Ishikawa (cell line): ENCODE results near the gene KCNA2.

Experiments used
- CEBPB ChIP-seq: IDR thresholded peaks from 2 replicates; pipeline ENCODE4 v1.6.1; 2012
- CREB1 ChIP-seq: IDR thresholded peaks from 2 replicates; pipeline ENCODE4 v1.6.1; 2012; ENCODE audit warnings: low read depth
- EGR1 ChIP-seq: IDR thresholded peaks from 2 replicates; pipeline ENCODE4 v1.6.1; 2012
- EP300 ChIP-seq: IDR thresholded peaks from 2 replicates; pipeline ENCODE4 v1.6.1; 2012; ENCODE audit warnings: borderline replicate concordance
- FOXM1 ChIP-seq: IDR thresholded peaks from 2 replicates; pipeline ENCODE4 v1.6.1; 2012; ENCODE audit warnings: low read depth, borderline replicate concordance
- MAX ChIP-seq: IDR thresholded peaks from 2 replicates; pipeline ENCODE4 v1.6.1; 2012
- NFIC ChIP-seq: IDR thresholded peaks from 2 replicates; pipeline ENCODE4 v1.6.1; 2012
- RAD21 ChIP-seq: IDR thresholded peaks from 2 replicates; pipeline ENCODE4 v1.6.1; 2012; ENCODE audit warnings: low read depth
- TAF1 ChIP-seq: IDR thresholded peaks from 2 replicates; pipeline ENCODE4 v1.6.1; 2012; ENCODE audit warnings: low read depth, mild to moderate bottlenecking
- TCF12 ChIP-seq: IDR thresholded peaks from 2 replicates; pipeline ENCODE4 v1.6.1; 2012; ENCODE audit warnings: low read depth
- YY1 ChIP-seq: IDR thresholded peaks from 2 replicates; pipeline ENCODE4 v1.6.1; 2012; ENCODE audit warnings: low read depth
- TF ChIP-seq, protein P1 (sequence below): IDR thresholded peaks from 2 replicates; pipeline ENCODE4 v1.6.1; 2012; ENCODE audit warnings: low read depth, mild to moderate bottlenecking

DNA sequence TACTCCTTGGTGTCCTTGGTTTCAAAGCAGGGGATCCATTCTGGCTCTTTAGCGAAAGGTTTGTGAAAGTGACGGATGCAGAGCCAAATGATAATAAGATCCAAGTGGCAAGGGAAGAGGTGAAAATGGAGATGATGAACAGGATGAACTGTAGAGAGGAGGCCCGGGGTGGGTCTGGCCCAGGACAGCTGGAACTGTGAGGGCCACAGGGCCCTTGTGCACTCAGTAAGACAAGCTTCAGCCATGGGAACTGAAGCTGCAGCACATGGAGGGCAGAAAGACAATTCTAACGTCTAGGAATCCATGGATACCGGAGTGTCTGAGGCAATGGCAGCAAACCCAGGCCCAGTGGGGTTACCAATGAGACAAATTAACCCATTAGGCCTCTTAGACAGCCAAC, 4.8 kb downstream of the KCNA2 start:
- TF ChIP-seq FOXM1: no peak
- no peak for TF ChIP-seq TAF1
- TF ChIP-seq CREB1: no peak
- TF ChIP-seq CEBPB: no peak
- no peak for TF ChIP-seq EP300
- no peak for TF ChIP-seq RAD21
- no peak for TF ChIP-seq MAX
- no peak for TF ChIP-seq EGR1
- TF ChIP-seq TCF12: no peak
- TF ChIP-seq NFIC: no peak
- no peak for TF ChIP-seq YY1
- TF ChIP-seq, protein P1, sequence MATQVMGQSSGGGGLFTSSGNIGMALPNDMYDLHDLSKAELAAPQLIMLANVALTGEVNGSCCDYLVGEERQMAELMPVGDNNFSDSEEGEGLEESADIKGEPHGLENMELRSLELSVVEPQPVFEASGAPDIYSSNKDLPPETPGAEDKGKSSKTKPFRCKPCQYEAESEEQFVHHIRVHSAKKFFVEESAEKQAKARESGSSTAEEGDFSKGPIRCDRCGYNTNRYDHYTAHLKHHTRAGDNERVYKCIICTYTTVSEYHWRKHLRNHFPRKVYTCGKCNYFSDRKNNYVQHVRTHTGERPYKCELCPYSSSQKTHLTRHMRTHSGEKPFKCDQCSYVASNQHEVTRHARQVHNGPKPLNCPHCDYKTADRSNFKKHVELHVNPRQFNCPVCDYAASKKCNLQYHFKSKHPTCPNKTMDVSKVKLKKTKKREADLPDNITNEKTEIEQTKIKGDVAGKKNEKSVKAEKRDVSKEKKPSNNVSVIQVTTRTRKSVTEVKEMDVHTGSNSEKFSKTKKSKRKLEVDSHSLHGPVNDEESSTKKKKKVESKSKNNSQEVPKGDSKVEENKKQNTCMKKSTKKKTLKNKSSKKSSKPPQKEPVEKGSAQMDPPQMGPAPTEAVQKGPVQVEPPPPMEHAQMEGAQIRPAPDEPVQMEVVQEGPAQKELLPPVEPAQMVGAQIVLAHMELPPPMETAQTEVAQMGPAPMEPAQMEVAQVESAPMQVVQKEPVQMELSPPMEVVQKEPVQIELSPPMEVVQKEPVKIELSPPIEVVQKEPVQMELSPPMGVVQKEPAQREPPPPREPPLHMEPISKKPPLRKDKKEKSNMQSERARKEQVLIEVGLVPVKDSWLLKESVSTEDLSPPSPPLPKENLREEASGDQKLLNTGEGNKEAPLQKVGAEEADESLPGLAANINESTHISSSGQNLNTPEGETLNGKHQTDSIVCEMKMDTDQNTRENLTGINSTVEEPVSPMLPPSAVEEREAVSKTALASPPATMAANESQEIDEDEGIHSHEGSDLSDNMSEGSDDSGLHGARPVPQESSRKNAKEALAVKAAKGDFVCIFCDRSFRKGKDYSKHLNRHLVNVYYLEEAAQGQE: no peak
